GM18519 (cell line): Measurements from ENCODE around the gene WDR18.
"Not testable (repeated sequence)": the region's sequence is repeated elsewhere in the genome, so short reads cannot be mapped to it uniquely, and the experiment has no call there.

Experiments used
- ATAC-seq: cut with Tn5 transposase; IDR thresholded peaks from one replicate; pipeline ENCODE4 v1.9.1; 2021; ENCODE audit warnings: mild to moderate bottlenecking, moderate library complexity; ENCODE audit not compliant: unreplicated experiment, low FRiP score

The WDR18 gene

GRCh38 chr19:948842-949496, 35.2 kb upstream of the WDR18 start:
- no peak for ATAC-seq

- ATAC-seq, result no peak
Measured at GRCh38 chr19:950352-951066, 33.6 kb upstream of the WDR18 start.

- ATAC-seq, result no peak
Measured at GRCh38 chr19:952049-952679, 32.0 kb upstream of the WDR18 start.

GRCh38 chr19:952680-953444, 31.3 kb upstream of the WDR18 start:
- no peak for ATAC-seq

- no peak for ATAC-seq
Measured at GRCh38 chr19:953445-954271, 30.5 kb upstream of the WDR18 start.

GRCh38 chr19:954272-954671, 29.9 kb upstream of the WDR18 start:
- ATAC-seq, result no peak

GRCh38 chr19:954672-955494, 29.3 kb upstream of the WDR18 start:
- no peak for ATAC-seq

- ATAC-seq, result no peak
Measured at GRCh38 chr19:955803-956765, 28.1 kb upstream of the WDR18 start.

- ATAC-seq, result no peak
Measured at GRCh38 chr19:956766-957440, 27.2 kb upstream of the WDR18 start.

- not testable (repeated sequence) for ATAC-seq
Measured at GRCh38 chr19:957578-957977, 26.6 kb upstream of the WDR18 start.

GRCh38 chr19:958967-959855, 24.9 kb upstream of the WDR18 start:
- no peak for ATAC-seq

GRCh38 chr19:960020-960419, 24.1 kb upstream of the WDR18 start:
- ATAC-seq, result no peak

- no peak for ATAC-seq
Measured at GRCh38 chr19:960601-960938, 23.6 kb upstream of the WDR18 start.

GRCh38 chr19:961866-962620, 22.1 kb upstream of the WDR18 start:
- ATAC-seq, result no peak

- ATAC-seq, result no peak
Measured at GRCh38 chr19:962683-963400, 21.3 kb upstream of the WDR18 start.
